SK-N-SH treated with all-trans-retinoic acid at 6 μM for 48 hours (cell line): ENCODE measurements around the gene TOM1.

Source experiments
- ATAC-seq: fragments of 200-7000 bp; cut with Tn5 transposase; 3 replicates; pipeline ENCODE4 v1.9.1; 2020; ENCODE audit warnings: mild to moderate bottlenecking, moderate library complexity
- ARNTL ChIP-seq: fragments of 450-650 bp; formaldehyde crosslinking; IDR thresholded peaks from 2 replicates; pipeline ENCODE4 v1.5.0; 2020; ENCODE audit warnings: low read depth, mild to moderate bottlenecking, moderate library complexity, borderline replicate concordance
- CREB5 ChIP-seq: fragments of 250-450 bp; sonication (Bioruptor Pico); IDR thresholded peaks from 2 replicates; pipeline ENCODE4 v1.5.1; 2020; ENCODE audit warnings: low read depth, mild to moderate bottlenecking, moderate library complexity
- CSDC2 ChIP-seq: fragments of 250-450 bp; sonication (Bioruptor Pico); IDR thresholded peaks from 2 replicates; pipeline ENCODE4 v1.5.0; 2020; ENCODE audit warnings: mild to moderate bottlenecking, moderate library complexity
- CSRNP3 ChIP-seq: fragments of 250-450 bp; sonication (Bioruptor Pico); IDR thresholded peaks from 2 replicates; pipeline ENCODE4 v1.5.1; 2021; ENCODE audit warnings: mild to moderate bottlenecking, moderate library complexity
- OSR1 ChIP-seq: fragments of 250-450 bp; sonication (Bioruptor Pico); IDR thresholded peaks from 2 replicates; pipeline ENCODE4 v1.8.0; 2022; ENCODE audit warnings: moderate library complexity, mild to moderate bottlenecking, inconsistent platforms
- PATZ1 ChIP-seq: fragments of 250-450 bp; sonication (Bioruptor Pico); IDR thresholded peaks from 2 replicates; pipeline ENCODE4 v1.8.0; 2020; ENCODE audit warnings: mild to moderate bottlenecking, moderate library complexity, borderline replicate concordance
- POU6F1 ChIP-seq: fragments of 250-450 bp; sonication (Bioruptor Pico); IDR thresholded peaks from 2 replicates; pipeline ENCODE4 v1.8.0; 2021; ENCODE audit warnings: low read depth, mild to moderate bottlenecking, moderate library complexity, borderline replicate concordance
- PPARA ChIP-seq: fragments of 250-450 bp; sonication (Bioruptor Pico); IDR thresholded peaks from 2 replicates; pipeline ENCODE4 v1.5.0; 2020; ENCODE audit warnings: mild to moderate bottlenecking, borderline replicate concordance
- RARB ChIP-seq: fragments of 250-450 bp; sonication (Bioruptor Pico); IDR thresholded peaks from 2 replicates; pipeline ENCODE4 v1.8.0; 2021; ENCODE audit warnings: mild to moderate bottlenecking, moderate library complexity
- SNAI2 ChIP-seq: fragments of 250-450 bp; sonication (Bioruptor Pico); IDR thresholded peaks from 2 replicates; pipeline ENCODE4 v1.5.0; 2020; ENCODE audit warnings: mild to moderate bottlenecking, moderate library complexity
- TCF4 ChIP-seq: fragments of 250-450 bp; sonication (Bioruptor Pico); IDR thresholded peaks from 2 replicates; pipeline ENCODE4 v1.8.0; 2021; ENCODE audit warnings: mild to moderate bottlenecking, moderate library complexity, borderline replicate concordance
- TOX ChIP-seq: fragments of 250-450 bp; sonication (Bioruptor Pico); IDR thresholded peaks from 2 replicates; pipeline ENCODE4 v1.8.0; 2021; ENCODE audit warnings: mild to moderate bottlenecking, moderate library complexity, borderline replicate concordance
- TSHZ2 ChIP-seq: fragments of 250-450 bp; sonication (Bioruptor Pico); IDR thresholded peaks from 2 replicates; pipeline ENCODE4 v1.5.0; 2020; ENCODE audit warnings: mild to moderate bottlenecking, moderate library complexity
- ZFP3 ChIP-seq: fragments of 250-450 bp; sonication (Bioruptor Pico); IDR thresholded peaks from 2 replicates; pipeline ENCODE4 v1.5.0; 2020; ENCODE audit warnings: mild to moderate bottlenecking, moderate library complexity
- ZFP30 ChIP-seq: fragments of 450-650 bp; formaldehyde crosslinking; IDR thresholded peaks from 2 replicates; pipeline ENCODE4 v1.5.0; 2022; ENCODE audit warnings: mild to moderate bottlenecking, moderate library complexity
- ZNF565 ChIP-seq: fragments of 450-650 bp; formaldehyde crosslinking; conservative IDR thresholded peaks from 2 replicates; pipeline ENCODE4 v1.5.0; 2020; ENCODE audit warnings: low read depth, mild to moderate bottlenecking, moderate library complexity
- ZNF70 ChIP-seq: fragments of 450-650 bp; formaldehyde crosslinking; IDR thresholded peaks from 2 replicates; pipeline ENCODE4 v1.5.0; 2020; ENCODE audit warnings: mild to moderate bottlenecking, moderate library complexity
- ZNF8 ChIP-seq: fragments of 450-650 bp; formaldehyde crosslinking; IDR thresholded peaks from 2 replicates; pipeline ENCODE4 v1.5.0; 2020; ENCODE audit warnings: mild to moderate bottlenecking, moderate library complexity

Gene TOM1

GRCh38 chr22:35257321-35258190 lies 42.1 kb upstream of the TOM1 start, which contains the start of gene HMGXB4:
Gene HMGXB4 (plus strand): TSS chr22:35257493. CDS start chr22:35262391, 4,898 bp downstream.
- no peak for TF ChIP-seq PPARA (CRISPR knock-in tag)
- no peak for TF ChIP-seq TSHZ2 (CRISPR knock-in tag)
- TF ChIP-seq CREB5 (CRISPR knock-in tag) = no peak
- no peak for TF ChIP-seq ZNF8 (CRISPR knock-in tag)
- TF ChIP-seq ARNTL (CRISPR knock-in tag) = no peak
- TF ChIP-seq TCF4 (CRISPR knock-in tag) = no peak
- peak; percentile 14; the same call in 1 of the 2 replicates for TF ChIP-seq ZFP3 (CRISPR knock-in tag)
- TF ChIP-seq ZNF565 (CRISPR knock-in tag) = no peak
- peak; percentile 96 for ATAC-seq

- ATAC-seq = peak; percentile 10
- no peak for TF ChIP-seq POU6F1 (CRISPR knock-in tag)
- no peak for TF ChIP-seq RARB
- TF ChIP-seq CREB5 (CRISPR knock-in tag) = no peak
- TF ChIP-seq PPARA (CRISPR knock-in tag) = no peak
- TF ChIP-seq ZFP3 (CRISPR knock-in tag) = no peak
- TF ChIP-seq CSDC2 = no peak
- TF ChIP-seq ZNF70 = no peak
- no peak for TF ChIP-seq ZNF565 (CRISPR knock-in tag)
- TF ChIP-seq OSR1 (CRISPR knock-in tag) = no peak
- TF ChIP-seq PATZ1 (CRISPR knock-in tag) = no peak
- no peak for TF ChIP-seq TOX (CRISPR knock-in tag)
- no peak for TF ChIP-seq TSHZ2 (CRISPR knock-in tag)
- TF ChIP-seq SNAI2 (CRISPR knock-in tag) = no peak
- no peak for TF ChIP-seq ZFP30
- no peak for TF ChIP-seq ZNF8 (CRISPR knock-in tag)
- no peak for TF ChIP-seq CSRNP3 (CRISPR knock-in tag)
Measured at GRCh38 chr22:35258191-35258988, 41.3 kb upstream of the TOM1 start.
